Right lobe of liver (tissue), 6 donors: ENCODE data around the gene LRRC7. TPM values are rescaled to one million over a fixed set of nuclear protein-coding genes. Genes with fewer than 3 reads are reported as not detected.

Experiments used
- ATAC-seq, 4 donors: fragments of 200-7000 bp; cut with Tn5 transposase; one replicate each; pipeline ENCODE4 v1.9.1; 2020; ENCODE audit warnings: mild to moderate bottlenecking in 4 of 4, moderate library complexity in 4 of 4
- DNase-seq, 3 donors: peaks; one replicate each; pipeline ENCODE4 v3.0.0-alpha.2; 2020
- H3K27ac ChIP-seq, 3 donors: fragments of 200-600 bp; one replicate each; pipeline ENCODE4 v1.8.0; 2022
- H3K27me3 ChIP-seq, 2 donors: fragments of 200-600 bp; one replicate each; pipeline ENCODE4 v1.8.0; 2022
- H3K36me3 ChIP-seq, 4 donors: fragments of 200-600 bp; sonication (generic) in 1 of 4; one replicate each; pipeline versions ENCODE4 v1.5.1 to v1.8.0; 2017 to 2022; ENCODE audit warnings: control low read depth in 1 of 4
- H3K4me1 ChIP-seq, 4 donors: fragments of 200-600 bp; sonication (generic) in 1 of 4; one replicate each; pipeline versions ENCODE4 v1.5.1 to v1.8.0; 2017 to 2022; ENCODE audit warnings: control low read depth in 1 of 4
- H3K4me3 ChIP-seq, 3 donors: fragments of 200-600 bp; one replicate each; pipeline ENCODE4 v1.8.0; 2022
- H3K9me3 ChIP-seq, 4 donors: fragments of 200-600 bp; sonication (generic) in 1 of 4; one replicate each; pipeline versions ENCODE4 v1.5.1 to v1.8.0; 2017 to 2022; ENCODE audit warnings: control low read depth in 1 of 4
- CTCF ChIP-seq, 4 donors: fragments of 200-600 bp in 3 of 4; fragments of 450-650 bp in 1 of 4; IDR thresholded peaks; one replicate each; pipeline versions ENCODE4 v1.5.1 to v1.8.0; 2016 to 2022; ENCODE audit warnings: antibody characterized with exemption in 4 of 4, mild to moderate bottlenecking in 2 of 4
- POLR2A ChIP-seq: fragments of 450-650 bp; IDR thresholded peaks from one replicate; pipeline ENCODE4 v1.6.1; 2017; ENCODE audit warnings: antibody characterized with exemption, mild to moderate bottlenecking
- WGBS: methylation state at CpG from one replicate; pipeline ENCODE4 v1.1.6; 2018; ENCODE audit warnings: low coverage, low lambda C conversion rate; ENCODE audit not compliant: insufficient coverage; ENCODE audit errors: missing lambda C conversion rate; 5-methylcytosine and 5-hydroxymethylcytosine counted together
- intact Hi-C, 2 donors: fragments of 100-400 bp; cut with DNase I; formaldehyde crosslinking; loops; one replicate each; pipeline versions ENCODE4 v1.11.2 to v1.14.1; 2022
- total RNA-seq, 6 experiments: library from RNA; depleted of rRNA in 2 of 6; stranded (reverse); fragments of >200 nt in 2 of 6; fragmentation: NEBNext Ultra II Directional in 3 of 6; extraction: Animal tissue kit (Norgen Biotek cat#: 25700) in 3 of 6; gene quantifications; one replicate each; pipeline versions ENCODE4 v1.1.0 to v1.2.4, GENCODE V29; 2016 to 2023
- donor health status: DM: no; HTN: yes; CAD: no.
- donor health status: DM: no; HTN: no; CAD: no.
- donor health status: DM: no; HTN: no; CAD: no.
- donor health status: DM: no; HTN: yes; CAD: no.
- donor health status: DM: no; HTN: yes; CAD: no.

Gene LRRC7
- total RNA-seq, 6 experiments from 2014 or later: 0.06 to 0.66 (median 0.22) TPM

DNA sequence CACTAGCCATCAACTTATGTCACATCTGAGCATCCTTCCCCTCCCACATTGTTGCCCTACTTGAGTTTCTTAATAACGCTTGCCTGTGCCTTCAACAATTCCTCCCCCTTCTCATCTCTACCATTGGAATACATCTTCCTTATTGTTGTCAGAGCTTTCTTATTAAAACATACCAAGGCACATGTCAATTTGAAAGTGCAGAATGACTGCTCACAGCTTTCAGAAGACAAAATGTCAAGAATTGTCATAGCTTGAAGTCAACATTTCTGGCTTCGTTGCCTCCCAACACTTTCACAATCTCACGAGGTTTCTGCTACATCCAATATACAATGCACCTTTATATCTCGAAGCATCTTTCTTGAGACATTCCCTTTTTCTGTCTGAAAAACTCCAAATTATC lies 279.9 kb downstream of the LRRC7 start:
- no peak for DNase-seq
- intact Hi-C loops: no loop called here
- no peaks in the 10 kb centered on the region for H3K4me1 ChIP-seq
- H3K9me3 ChIP-seq: no peaks in the 10 kb centered on the region
- no peaks in the 10 kb centered on the region for H3K27me3 ChIP-seq
- no peaks in the 10 kb centered on the region for H3K36me3 ChIP-seq
- no peak overlapping the region for H3K4me3 ChIP-seq
- TF ChIP-seq POLR2A (no peak), CTCF (IDR thresholded peaks at IDR 0.05) (no peak)
- H3K27ac ChIP-seq: no peak overlapping the region
- no peak for ATAC-seq
- WGBS: 38% methylated on average over 4 of the region's 4 CpGs

DNA sequence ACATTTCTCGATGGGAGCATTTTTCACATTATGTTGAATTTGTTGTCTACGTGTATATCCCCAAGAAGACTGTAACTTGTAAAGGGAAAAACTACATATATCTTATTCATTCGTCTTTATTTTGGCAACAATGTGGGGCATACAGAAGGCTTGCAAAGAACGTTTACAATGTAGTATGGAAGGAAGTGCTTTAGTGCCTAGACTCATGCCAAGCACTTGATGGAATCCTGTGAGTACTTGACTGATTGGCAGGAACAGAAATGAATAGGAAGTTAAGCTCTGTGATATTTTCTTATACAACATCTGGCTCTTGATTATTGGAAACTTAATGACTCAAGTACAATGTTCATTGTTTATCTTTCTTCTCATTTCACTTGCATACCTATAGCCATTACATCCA lies 284.4 kb downstream of the LRRC7 start:
- Histone ChIP-seq H3K27ac (no peak overlapping the region), H3K4me1 (no peaks in the 10 kb centered on the region), H3K4me3 (no peak overlapping the region), H3K36me3 (no peaks in the 10 kb centered on the region), H3K27me3 (no peaks in the 10 kb centered on the region), H3K9me3 (no peaks in the 10 kb centered on the region)
- no peak for DNase-seq
- intact Hi-C loops: no loop called here
- no peak for ATAC-seq
- no peak for TF ChIP-seq POLR2A
- no peak for TF ChIP-seq CTCF (IDR thresholded peaks at IDR 0.05)
- WGBS: 21% methylated on average over 4 of the region's 4 CpGs

GRCh38 chr1:69852706-69853105 lies 285.0 kb downstream of the LRRC7 start:
- TF ChIP-seq CTCF (IDR thresholded peaks at IDR 0.05) (no peak), POLR2A (no peak)
- H3K9me3 ChIP-seq: no peaks in the 10 kb centered on the region
- no peaks in the 10 kb centered on the region for H3K27me3 ChIP-seq
- no peak overlapping the region for H3K4me3 ChIP-seq
- no peak overlapping the region for H3K27ac ChIP-seq
- DNase-seq (no peak), ATAC-seq (no peak)
- no peaks in the 10 kb centered on the region for H3K36me3 ChIP-seq
- intact Hi-C loops: no loop called here
- no peaks in the 10 kb centered on the region for H3K4me1 ChIP-seq

DNA sequence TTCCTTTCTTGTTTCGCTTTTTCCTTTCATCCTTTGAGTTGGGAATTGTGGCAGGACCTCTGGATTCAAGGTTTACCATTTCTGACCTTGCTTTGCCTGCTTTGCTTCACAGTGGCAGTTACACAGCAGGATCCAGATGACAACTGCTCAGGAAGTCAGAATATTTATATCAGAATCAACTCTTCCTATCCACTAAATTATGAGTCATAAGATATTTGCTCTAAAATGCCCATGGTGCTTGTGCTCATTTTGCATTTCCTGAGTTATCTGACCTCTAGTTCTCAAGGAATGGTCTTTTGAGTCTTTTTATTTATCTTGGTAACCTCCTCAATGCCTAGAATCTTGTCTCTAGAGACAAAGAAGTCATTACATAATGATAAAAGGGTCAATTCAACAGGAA lies 290.8 kb downstream of the LRRC7 start:
- no peak for ATAC-seq
- no peak for DNase-seq
- no peaks in the 10 kb centered on the region for H3K9me3 ChIP-seq
- intact Hi-C loops: no loop called here
- H3K4me3 ChIP-seq: no peak overlapping the region
- H3K27ac ChIP-seq: no peak overlapping the region
- no peaks in the 10 kb centered on the region for H3K27me3 ChIP-seq
- WGBS: 22% methylated on average over 1 of the region's 1 CpG
- no peaks in the 10 kb centered on the region for H3K36me3 ChIP-seq
- no peak for TF ChIP-seq POLR2A
- TF ChIP-seq CTCF (IDR thresholded peaks at IDR 0.05): no peak
- no peaks in the 10 kb centered on the region for H3K4me1 ChIP-seq

GRCh38 chr1:69861641-69862040 lies 293.9 kb downstream of the LRRC7 start:
- no peaks in the 10 kb centered on the region for H3K4me1 ChIP-seq
- ATAC-seq (no peak), DNase-seq (no peak)
- TF ChIP-seq POLR2A (no peak), CTCF (IDR thresholded peaks at IDR 0.05) (no peak)
- intact Hi-C loops: no loop called here
- H3K27me3 ChIP-seq: no peaks in the 10 kb centered on the region
- H3K36me3 ChIP-seq: no peaks in the 10 kb centered on the region
- H3K4me3 ChIP-seq: no peak overlapping the region
- H3K27ac ChIP-seq: no peak overlapping the region
- WGBS: 51% methylated on average over 4 of the region's 5 CpGs
- no peaks in the 10 kb centered on the region for H3K9me3 ChIP-seq
